Activated CD8-positive, alpha-beta T cell treated with anti-CD3 and anti-CD28 coated beads for 36 hours (primary cell): ENCODE measurements around the gene CPNE2. TPM values are rescaled to one million over a fixed set of nuclear protein-coding genes. Genes with fewer than 3 reads are reported as not detected.
"Not testable (repeated sequence)": the region's sequence is repeated elsewhere in the genome, so short reads cannot be mapped to it uniquely, and the experiment has no call there.

Source experiments
- ATAC-seq: fragments of 200-7000 bp; cut with Tn5 transposase; one replicate; pipeline ENCODE4 v1.10.0; 2021; ENCODE audit warnings: mild to moderate bottlenecking, moderate library complexity
- CTCF ChIA-PET: fragments of 350-600 bp; sonication (Branson Sonifier 250); formaldehyde crosslinking; loops from one replicate; lab custom pipeline; 2021; ENCODE audit warnings: antibody characterized with exemption; lab: Charles Lee
- POLR2A ChIA-PET: fragments of 350-600 bp; sonication (Branson Sonifier 250); formaldehyde crosslinking; loops from one replicate; lab custom pipeline; 2021; ENCODE audit warnings: antibody characterized with exemption; lab: Charles Lee
- DNase-seq: peaks from one replicate; pipeline ENCODE4 v3.0.0-alpha.2; 2020
- H3K27ac Mint-ChIP-seq: one replicate; pipeline ENCODE4 v1.8.0; 2021; ENCODE audit warnings: mild to moderate bottlenecking, mixed read lengths
- H3K27me3 Mint-ChIP-seq: one replicate; pipeline ENCODE4 v1.8.0; 2021; ENCODE audit warnings: mixed read lengths
- H3K36me3 Mint-ChIP-seq: one replicate; pipeline ENCODE4 v1.8.0; 2021; ENCODE audit warnings: low read depth, mixed read lengths
- H3K4me1 Mint-ChIP-seq: one replicate; pipeline ENCODE4 v1.8.0; 2021; ENCODE audit warnings: low read depth, mixed read lengths
- H3K4me3 Mint-ChIP-seq: one replicate; pipeline ENCODE4 v1.8.0; 2021; ENCODE audit warnings: mild to moderate bottlenecking, moderate library complexity, mixed read lengths
- H3K9me3 Mint-ChIP-seq: one replicate; pipeline ENCODE4 v1.8.0; 2021; ENCODE audit warnings: mixed read lengths
- intact Hi-C: fragments of 100-400 bp; cut with micrococcal nuclease; formaldehyde crosslinking; loops from one replicate; pipeline ENCODE4 v1.10.0; 2022
- total RNA-seq, 2 experiments: library from RNA; stranded (reverse); gene quantifications; one replicate each; pipeline ENCODE4 v1.2.3, GENCODE V29; 2021
- TF ChIP-seq, protein P1 (sequence below): fragments of 200-600 bp; IDR thresholded peaks from one replicate; pipeline ENCODE4 v1.8.0; 2022; ENCODE audit warnings: antibody characterized with exemption, mild to moderate bottlenecking

The CPNE2 gene
- total RNA-seq, 2 experiments from 2014 or later: 18.6 to 20.6 TPM

GRCh38 chr16:57188711-57189002 lies 96.3 kb downstream of the CPNE2 start:
- no peak for ATAC-seq
- DNase-seq: no peak
- H3K4me3 Mint-ChIP-seq: no peak overlapping the region
- no peaks in the 10 kb centered on the region for H3K27me3 Mint-ChIP-seq
- peaks cover 10% of the 10 kb centered on the region for H3K36me3 Mint-ChIP-seq
- TF ChIP-seq, protein P1, sequence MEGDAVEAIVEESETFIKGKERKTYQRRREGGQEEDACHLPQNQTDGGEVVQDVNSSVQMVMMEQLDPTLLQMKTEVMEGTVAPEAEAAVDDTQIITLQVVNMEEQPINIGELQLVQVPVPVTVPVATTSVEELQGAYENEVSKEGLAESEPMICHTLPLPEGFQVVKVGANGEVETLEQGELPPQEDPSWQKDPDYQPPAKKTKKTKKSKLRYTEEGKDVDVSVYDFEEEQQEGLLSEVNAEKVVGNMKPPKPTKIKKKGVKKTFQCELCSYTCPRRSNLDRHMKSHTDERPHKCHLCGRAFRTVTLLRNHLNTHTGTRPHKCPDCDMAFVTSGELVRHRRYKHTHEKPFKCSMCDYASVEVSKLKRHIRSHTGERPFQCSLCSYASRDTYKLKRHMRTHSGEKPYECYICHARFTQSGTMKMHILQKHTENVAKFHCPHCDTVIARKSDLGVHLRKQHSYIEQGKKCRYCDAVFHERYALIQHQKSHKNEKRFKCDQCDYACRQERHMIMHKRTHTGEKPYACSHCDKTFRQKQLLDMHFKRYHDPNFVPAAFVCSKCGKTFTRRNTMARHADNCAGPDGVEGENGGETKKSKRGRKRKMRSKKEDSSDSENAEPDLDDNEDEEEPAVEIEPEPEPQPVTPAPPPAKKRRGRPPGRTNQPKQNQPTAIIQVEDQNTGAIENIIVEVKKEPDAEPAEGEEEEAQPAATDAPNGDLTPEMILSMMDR: no peak
- no peak overlapping the region for H3K27ac Mint-ChIP-seq
- ChIA-PET POLR2A (no interaction called here), CTCF (interaction anchor here (0.6 to 1.9 kb wide), 2 partner anchors 17 to 103 kb away, joined by 3 to 4 read pairs; no protein-coding TSS in a partner anchor)
- no peaks in the 10 kb centered on the region for H3K9me3 Mint-ChIP-seq
- peaks cover 49% of the 10 kb centered on the region for H3K4me1 Mint-ChIP-seq
- intact Hi-C loops: loop anchor here (10.0 kb wide), 1 partner anchor 224 kb away; the partner anchor contains the start of gene CETP

- H3K36me3 Mint-ChIP-seq, H3K4me3 Mint-ChIP-seq, DNase-seq, POLR2A ChIA-PET, ATAC-seq, H3K27me3 Mint-ChIP-seq, H3K27ac Mint-ChIP-seq, H3K9me3 Mint-ChIP-seq: not testable (repeated sequence)
- CTCF ChIA-PET: interaction anchor here (1.3 to 1.9 kb wide), 2 partner anchors 13 to 16 kb away, joined by 3 to 4 read pairs; no protein-coding TSS in a partner anchor
- intact Hi-C loops: loop anchor here (10.0 kb wide), 1 partner anchor 225 kb away; the partner anchor contains the start of gene CETP
- H3K4me1 Mint-ChIP-seq: peaks cover 46% of the 10 kb centered on the region
Measured at GRCh38 chr16:57189527-57189926, 97.1 kb downstream of the CPNE2 start.

DNA sequence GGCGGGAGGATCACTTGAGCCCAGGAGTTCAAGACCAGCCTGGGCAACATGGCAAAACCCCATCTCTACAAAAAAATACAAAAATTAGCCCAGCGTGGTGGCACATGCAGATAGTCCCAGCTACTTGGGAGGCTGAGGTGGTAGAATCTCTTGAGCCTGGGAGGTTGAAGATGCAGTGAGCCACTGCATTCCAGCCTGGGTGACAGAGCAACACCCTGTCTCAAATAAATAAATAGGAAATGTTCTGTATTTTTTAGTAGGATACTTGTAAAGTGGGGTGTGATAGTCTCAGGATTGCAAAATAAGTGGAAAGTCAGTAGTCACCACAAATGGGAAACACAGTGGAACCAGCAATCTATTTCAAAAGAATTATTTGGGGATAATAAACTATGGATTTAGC lies 97.8 kb downstream of the CPNE2 start:
- no peak for ATAC-seq
- TF ChIP-seq, protein P1: no peak
- POLR2A ChIA-PET: interaction anchor here (0.6 kb wide), 1 partner anchor 226 kb away, joined by 3 read pairs; no protein-coding TSS in a partner anchor
- H3K9me3 Mint-ChIP-seq: no peaks in the 10 kb centered on the region
- intact Hi-C loops: no loop called here
- H3K36me3 Mint-ChIP-seq: peaks cover 7% of the 10 kb centered on the region
- no peak overlapping the region for H3K27ac Mint-ChIP-seq
- H3K4me1 Mint-ChIP-seq: peaks cover 44% of the 10 kb centered on the region
- no peaks in the 10 kb centered on the region for H3K27me3 Mint-ChIP-seq
- H3K4me3 Mint-ChIP-seq: no peak overlapping the region
- CTCF ChIA-PET: interaction anchor here (1.3 kb wide), 2 partner anchors 12 to 229 kb away, joined by 3 to 4 read pairs; no protein-coding TSS in a partner anchor
- DNase-seq: no peak

- Mint-ChIP-seq H3K27ac (no peak overlapping the region), H3K36me3 (peaks cover 5% of the 10 kb centered on the region), H3K9me3 (no peaks in the 10 kb centered on the region), H3K27me3 (no peaks in the 10 kb centered on the region), H3K4me1 (peaks cover 42% of the 10 kb centered on the region), H3K4me3 (no peak overlapping the region)
- intact Hi-C loops: no loop called here
- DNase-seq (no peak), ATAC-seq (no peak)
- CTCF ChIA-PET: interaction anchor here (1.0 to 1.3 kb wide), 3 partner anchors 11 to 228 kb away, joined by 3 to 4 read pairs (median 3); no protein-coding TSS in a partner anchor
- TF ChIP-seq, protein P1: no peak
- POLR2A ChIA-PET: interaction anchor here (0.6 kb wide), 1 partner anchor 225 kb away, joined by 3 read pairs; no protein-coding TSS in a partner anchor
Measured at GRCh38 chr16:57191056-57191571, 98.7 kb downstream of the CPNE2 start.

DNA sequence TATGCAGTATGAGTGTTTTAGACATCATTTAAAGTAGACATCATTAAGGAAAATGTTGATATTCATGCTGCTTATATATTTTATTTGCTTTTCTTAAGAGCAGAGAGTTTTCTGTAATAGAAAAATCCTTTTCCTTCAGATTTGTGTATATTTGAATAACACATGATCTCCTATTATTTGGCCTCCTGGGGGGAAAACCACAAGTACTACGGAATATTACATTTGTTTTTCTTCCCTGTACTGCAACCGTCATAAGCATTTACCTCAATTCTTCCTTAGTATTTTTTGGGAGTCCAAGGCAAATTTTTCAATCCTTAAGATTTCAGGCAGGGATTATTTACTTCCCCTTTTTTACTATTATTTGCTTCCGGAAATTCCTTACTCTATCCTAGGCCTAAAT lies 99.8 kb downstream of the CPNE2 start:
- Mint-ChIP-seq H3K36me3 (peaks cover 5% of the 10 kb centered on the region), H3K27ac (no peak overlapping the region), H3K9me3 (no peaks in the 10 kb centered on the region), H3K4me3 (no peak overlapping the region), H3K27me3 (no peaks in the 10 kb centered on the region), H3K4me1 (peaks cover 42% of the 10 kb centered on the region)
- DNase-seq: no peak
- intact Hi-C loops: no loop called here
- TF ChIP-seq, protein P1: no peak
- ChIA-PET POLR2A (interaction anchor here (0.6 kb wide), 1 partner anchor 165 kb away, joined by 3 read pairs; no protein-coding TSS in a partner anchor), CTCF (interaction anchor here (1.0 to 1.5 kb wide), 2 partner anchors 32 to 109 kb away, joined by 3 to 6 read pairs; no protein-coding TSS in a partner anchor)
- no peak for ATAC-seq
